CD4-positive, alpha-beta T cell treated with Interferon gamma for 1 hour (primary cell): ENCODE measurements around the gene NBPF3.
"Not testable (repeated sequence)": the region's sequence is repeated elsewhere in the genome, so short reads cannot be mapped to it uniquely, and the experiment has no call there.

ENCODE experiments used
- DNase-seq: peaks from one replicate; pipeline ENCODE4 v3.0.0-alpha.2; 2020

The NBPF3 gene

DNA sequence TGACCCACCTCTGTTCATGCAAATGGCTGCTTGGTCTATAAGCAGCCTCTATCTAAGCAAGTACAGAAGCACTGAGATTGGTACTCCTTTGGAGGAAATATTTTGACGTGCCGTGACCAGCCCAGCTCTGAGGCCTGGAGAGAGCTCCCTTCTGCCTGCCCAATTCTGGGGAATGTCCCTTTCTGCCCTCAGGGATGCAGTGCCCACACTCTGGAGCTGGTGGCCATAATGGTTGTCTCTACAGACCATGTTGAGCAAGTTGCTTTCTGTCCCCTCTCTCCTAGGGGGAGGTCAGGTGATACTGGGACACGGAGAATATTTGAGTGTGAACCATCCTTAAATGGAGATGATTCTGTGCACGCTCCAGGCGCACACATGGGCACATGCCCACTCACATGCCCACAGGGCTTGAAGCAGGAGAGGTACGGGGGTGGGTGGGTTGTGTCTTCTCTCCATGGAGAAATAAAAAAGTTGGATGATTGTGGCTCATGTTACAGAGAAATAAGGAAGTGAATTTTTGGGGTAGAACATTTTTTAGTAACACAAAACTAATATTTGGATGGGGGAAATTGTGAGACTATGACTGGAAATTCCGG is 55.4 kb downstream of the NBPF3 start:
- DNase-seq = no peak

DNA sequence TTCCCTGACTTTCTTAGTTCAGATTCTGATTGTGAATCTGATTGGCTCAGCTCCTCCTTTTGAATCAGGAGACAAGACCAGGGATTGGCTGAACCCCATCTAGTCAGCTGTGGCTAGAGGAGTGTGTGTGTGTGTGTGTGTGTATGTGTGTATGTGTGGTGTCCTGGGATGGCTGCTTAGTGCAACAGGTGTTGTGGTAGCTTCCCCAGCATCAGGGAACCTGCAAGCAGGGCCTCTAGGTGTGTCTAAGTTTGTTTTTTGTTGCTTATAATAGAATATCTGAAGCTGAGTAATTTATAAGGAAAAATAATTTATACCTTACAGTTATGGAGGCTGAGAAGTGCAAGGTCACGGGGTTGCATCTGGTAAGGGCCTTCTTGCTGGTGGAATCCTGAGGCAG is 56.1 kb downstream of the NBPF3 start:
- no peak for DNase-seq

DNA sequence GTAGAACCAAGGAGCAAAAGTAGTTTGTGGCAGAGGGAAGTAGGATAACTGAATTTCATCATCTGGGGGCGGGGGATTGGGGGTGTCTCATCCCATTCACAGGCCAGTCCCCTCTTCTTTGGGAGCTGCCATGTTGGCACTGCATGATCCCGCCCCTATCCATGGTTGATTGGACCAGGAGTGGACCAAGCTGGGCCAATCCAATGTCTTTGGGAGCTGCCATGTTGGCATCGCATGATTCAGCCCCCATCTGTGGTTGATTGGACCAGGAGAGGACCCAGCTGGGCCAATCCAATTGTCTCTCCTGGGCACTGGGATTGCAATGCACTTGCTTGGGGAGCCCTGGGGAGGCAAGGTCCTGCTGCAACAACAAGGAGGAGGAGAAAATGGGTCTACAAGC is 56.9 kb downstream of the NBPF3 start:
- DNase-seq = no peak

GRCh38 chr1:21497466-21498061 is 57.6 kb downstream of the NBPF3 start:
- no peak for DNase-seq

DNA sequence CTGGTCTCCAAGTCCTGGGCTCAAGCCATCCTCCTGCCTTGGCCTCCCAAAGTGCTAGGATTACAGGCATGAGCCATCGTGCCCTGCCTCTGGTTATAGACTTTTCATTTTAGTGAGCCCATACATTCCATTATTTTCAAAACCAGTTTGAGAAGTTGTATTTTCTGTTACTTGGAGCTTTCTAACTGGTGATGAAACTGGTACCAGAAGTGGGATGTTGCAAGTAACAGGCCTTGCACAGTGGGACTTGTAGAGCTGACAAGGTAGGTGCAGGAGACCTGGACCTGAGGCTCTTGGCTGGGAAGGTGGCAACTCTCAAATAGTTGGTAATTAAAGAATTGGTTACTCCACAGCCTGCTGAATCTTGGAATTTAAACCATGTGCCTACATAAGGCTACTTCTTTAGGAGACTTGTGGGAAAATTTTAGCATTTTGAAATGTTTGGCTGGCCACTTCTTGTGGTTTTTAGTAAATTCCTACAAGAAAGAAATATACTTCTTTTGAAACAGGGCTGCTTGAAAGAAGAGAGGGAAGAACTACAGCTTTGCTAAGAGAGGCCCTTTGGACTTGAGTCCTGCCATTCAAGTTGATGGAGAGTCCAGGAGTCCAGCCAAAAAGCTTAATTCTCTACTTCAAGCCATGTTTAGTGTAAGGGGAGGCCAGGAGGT is 59.5 kb downstream of the NBPF3 start:
- no peak for DNase-seq

DNA sequence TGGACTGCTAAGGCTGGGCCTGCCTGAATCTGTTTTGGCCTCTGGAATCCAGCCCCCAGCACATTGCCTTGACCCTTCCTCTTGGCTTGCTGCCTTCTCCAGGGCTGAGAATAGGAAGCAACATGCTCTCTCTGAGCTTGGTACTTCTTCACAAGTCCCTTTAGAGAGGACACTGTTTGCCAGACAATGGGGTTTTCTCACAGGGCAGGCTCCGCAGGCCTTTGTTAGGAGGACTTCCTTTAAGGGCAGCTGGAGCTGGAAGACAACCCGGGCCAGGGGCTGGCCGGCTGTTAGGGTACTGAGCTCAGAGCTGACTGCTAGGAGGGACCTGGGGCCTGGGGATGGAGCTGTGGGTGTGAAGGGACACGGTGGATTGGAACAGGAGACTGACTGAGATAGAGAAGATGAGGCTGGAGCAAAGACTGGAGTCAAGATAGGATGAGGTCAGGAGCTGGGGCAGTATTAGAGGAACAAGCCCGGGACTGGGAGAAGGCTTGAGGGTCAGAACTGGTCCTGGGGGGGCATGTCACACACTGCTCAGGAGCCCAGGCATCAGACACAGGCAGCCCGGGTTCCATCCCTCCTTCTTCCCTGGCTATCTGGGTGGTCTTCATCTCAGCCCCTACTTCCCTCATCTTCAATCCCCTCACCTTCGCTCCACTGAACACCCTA is 63.9 kb downstream of the NBPF3 start:
- DNase-seq = no peak

GRCh38 chr1:21506804-21507203 is 66.9 kb downstream of the NBPF3 start:
- no peak for DNase-seq

- no peak for DNase-seq
Measured at GRCh38 chr1:21507511-21508270, 67.8 kb downstream of the NBPF3 start.

DNA sequence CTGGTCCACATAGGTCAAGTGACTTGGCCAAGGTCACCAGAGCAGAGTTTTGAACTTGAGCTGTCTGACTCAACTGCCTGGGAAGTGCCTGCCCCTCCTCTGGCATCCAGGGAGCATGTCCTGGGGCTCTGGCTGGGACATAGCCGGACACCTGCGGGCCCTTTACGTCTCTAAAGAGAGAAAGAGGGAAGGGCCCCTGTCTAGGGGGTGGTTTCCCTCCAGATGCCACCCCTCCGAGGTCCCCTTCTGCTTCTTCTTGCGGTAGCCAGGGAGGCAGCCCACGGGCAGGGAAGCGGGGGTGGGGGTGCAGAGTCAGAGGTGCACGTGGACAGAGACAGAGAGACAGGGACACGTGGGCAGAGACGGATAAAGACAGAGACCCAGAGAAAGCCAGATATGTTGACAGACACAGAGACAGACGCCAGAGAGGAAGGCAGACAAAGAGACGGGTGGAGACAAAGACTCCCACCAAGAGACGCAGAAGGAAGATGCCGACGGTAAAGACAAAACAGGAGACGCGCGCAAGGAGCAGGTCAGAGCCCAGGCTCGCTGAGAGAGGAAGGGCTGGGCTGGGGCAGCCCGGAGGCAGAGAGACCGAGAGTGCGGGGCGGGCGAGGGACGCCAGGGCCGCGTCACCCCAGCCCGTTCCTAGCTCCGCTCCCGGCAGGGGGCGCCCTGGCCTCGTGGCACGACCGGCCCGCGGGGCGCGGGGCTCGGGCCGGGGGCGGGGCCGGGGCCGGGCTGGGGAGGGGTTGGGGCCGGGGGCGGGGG is 68.8 kb downstream of the NBPF3 start:
- peak; percentile 43 for DNase-seq

DNA sequence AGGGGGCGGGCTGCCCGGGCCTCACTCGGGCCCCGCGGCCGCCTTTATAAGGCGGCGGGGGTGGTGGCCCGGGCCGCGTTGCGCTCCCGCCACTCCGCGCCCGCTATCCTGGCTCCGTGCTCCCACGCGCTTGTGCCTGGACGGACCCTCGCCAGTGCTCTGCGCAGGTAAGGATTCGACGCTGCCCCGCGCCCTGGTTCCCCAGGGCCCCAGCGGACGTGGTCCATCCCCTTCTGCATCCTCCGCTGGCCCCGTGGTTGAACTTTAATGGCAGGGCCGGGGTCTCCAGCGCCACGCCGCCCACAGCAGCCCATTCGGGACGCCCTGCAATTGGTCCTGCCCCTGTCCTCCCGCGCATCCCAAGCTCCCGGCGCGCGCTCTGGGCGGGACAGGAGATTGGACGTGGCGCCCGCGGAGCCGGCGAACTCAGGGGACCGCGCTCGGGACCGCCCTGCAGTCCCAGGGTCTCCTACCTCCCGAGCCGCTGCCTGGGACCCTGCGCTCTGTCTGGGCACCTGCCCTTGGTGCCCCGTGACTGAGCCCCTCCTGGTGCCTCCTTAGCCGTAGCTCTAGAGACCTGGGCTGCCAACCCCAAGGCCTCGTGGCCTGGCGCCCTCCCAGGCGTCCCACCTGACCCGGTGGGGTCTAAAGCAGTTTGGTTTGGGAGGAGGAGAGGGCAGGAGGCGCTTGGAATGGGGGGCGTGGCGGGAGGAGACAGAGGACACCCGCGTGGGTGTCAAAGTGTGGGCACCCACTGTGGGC is 69.6 kb downstream of the NBPF3 start, which contains the start of gene ALPL:
TSS of gene ALPL (plus strand) at position 73 of the 762 bp plus-strand sequence. CDS start 44,659 bp downstream, outside the sequence.
- no peak for DNase-seq

DNA sequence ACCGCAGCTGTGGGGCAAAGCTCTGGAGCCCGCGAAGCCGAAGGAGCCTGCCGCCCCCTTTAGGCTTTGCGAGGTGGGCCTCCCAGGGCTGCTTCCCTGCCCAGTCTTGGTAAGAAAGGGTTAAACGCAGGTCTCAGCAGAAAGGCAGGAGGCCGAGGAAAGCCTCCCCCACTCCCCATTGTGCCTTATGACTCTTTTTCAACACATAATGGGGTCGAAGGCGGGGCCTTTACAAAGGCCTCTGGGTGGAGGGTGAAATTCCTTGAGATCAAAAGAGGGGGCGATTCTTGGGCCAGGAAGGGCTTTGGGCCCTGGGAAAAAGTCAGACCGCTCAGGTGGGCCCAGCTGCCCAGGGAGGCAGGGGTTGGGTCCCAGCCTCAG is 70.2 kb downstream of the NBPF3 start:
- DNase-seq = no peak

DNA sequence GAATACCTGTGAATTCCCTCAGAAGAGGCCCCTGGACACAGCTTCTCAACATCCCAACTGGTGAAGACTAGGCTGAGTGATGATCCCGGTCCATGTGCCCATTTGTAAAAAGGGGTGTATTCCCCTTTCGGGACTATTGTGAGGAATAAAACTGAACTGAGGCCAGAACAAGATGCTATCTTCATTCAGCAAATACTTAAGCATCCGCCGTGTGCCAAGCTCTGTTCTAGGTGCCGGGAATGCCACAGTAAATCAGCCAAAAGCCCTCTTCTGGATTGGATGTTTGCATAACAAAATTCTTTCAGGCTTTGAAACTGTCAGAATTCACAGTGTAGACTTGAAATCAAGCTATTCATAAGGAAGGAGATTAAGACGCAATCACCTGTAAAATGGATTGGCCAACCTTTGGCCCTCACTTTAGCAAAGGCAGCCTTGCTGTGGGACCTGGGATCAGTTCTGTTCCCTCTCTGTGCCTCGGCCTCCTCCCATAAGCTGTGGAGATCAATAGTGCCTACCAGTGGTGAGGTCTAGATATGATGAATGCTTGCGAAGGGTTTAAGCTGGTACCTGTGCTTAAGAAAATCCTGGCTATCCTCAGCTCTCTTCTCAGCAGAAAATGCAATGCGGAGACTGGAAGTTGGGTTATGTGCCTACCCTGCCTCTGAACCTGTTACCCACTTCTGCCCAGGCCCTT is 71.1 kb downstream of the NBPF3 start:
- no peak for DNase-seq

DNA sequence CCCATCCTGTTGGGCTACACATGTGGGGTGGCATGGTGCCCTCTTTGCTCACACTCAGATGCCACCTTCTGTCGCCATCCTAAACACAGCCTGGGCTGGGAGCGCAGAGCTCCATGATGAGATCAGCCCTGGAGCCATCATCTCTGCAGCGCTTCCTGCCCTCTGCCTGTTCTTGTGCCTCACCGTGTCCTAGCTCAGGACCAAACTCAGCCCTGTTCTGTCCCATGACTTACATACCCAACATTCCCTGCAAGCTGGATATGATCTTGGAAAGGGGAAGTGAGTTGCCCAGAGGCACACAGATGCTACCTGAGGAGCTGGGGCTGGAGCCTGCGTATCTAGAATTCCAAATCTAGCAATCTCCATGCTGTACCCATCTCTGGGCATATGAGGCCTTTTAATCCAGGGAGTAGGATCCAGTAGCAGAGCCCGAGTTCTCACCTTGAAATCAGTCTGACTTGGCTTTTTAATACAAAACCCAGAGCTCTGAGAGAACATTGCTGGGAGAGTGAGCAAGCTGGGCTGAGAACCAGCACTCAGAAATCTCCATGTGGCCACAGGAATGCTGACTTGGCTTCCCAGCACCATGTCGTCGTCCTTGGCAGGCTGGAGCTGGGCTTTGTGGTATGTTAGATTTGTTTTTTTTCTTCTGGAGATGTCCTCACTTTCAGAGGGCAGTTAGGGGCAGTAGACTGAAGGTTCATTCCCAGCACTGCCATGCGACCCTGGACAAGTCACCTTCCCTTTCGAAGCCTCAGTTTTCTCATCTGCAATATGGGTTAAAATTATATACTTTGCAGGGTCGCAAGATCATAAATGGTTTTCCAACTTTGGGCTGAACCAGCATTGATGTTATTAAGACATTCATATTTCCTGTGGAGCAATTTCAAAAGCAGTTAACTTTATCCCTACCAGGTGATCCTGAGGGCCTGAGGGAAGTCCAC is 71.9 kb downstream of the NBPF3 start:
- no peak for DNase-seq

DNA sequence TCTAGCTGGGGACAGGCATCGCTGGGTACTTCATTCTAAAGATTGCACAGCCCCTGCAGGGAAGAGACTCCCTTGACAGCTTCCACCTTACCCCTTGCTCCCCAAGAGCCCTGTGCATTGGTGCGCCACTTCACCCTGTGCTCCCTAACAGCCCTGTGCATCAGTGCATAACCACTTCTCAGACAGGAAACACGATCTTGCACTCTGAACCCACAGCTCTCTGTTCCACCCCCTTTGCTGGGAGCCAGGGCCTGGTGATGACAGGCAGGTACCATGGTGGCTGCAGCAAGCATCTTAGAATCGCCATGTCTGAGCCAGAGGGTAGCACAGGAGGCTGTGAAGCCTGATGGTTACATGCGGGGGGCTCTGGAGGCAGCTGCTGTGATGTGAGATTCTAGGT is 74.3 kb downstream of the NBPF3 start:
- DNase-seq = no peak

GRCh38 chr1:21517161-21517589 is 77.2 kb downstream of the NBPF3 start:
- DNase-seq = no peak

GRCh38 chr1:21517660-21518480 is 77.9 kb downstream of the NBPF3 start:
- DNase-seq = peak; percentile 32

- DNase-seq = peak; percentile 36
Measured at GRCh38 chr1:21518774-21519455, 79.0 kb downstream of the NBPF3 start.

DNA sequence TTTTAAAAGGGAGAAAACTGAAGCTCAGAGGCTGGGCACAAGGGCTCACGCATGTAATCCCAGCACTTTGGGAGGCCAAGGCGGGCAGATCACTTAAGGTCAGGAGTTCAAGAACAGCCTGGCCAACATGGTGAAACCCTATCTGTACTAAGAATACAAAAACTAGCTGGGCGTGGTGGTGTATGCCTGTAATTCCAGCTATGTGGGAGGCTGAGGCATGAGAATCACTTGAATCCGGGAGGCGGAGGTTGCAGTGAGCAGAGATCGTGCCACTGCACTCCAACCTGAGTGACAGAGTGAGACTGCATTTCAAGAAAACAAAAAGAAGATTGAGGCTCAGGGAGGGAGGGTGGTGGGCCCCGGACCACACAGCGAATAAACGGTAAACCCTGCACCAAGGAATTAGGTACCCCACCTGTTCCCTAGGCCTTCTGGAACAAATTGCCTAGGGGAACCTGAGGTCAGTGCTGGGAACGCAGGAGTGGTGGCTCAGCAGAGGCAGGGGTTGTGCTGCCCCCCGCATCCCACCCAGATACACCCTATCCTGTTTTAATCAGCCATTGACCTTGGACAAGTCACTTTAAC is 79.6 kb downstream of the NBPF3 start:
- not testable (repeated sequence) for DNase-seq
